Measurements from ENCODE around the gene MCF2L2. TPM values are rescaled to one million over a fixed set of nuclear protein-coding genes. Genes with fewer than 3 reads are reported as not detected.

MCF2L2 gene
- polyA plus RNA-seq, 1 experiment = 0.11 TPM

GRCh38 chr3:183249006-183249718 lies 179.3 kb downstream of the MCF2L2 start:
- TF ChIP-seq CTCF (IDR thresholded peaks at IDR 0.05; ENCODE audit: insufficient read depth, low read depth, low read length) = no peak
- H3K4me3 ChIP-seq (ENCODE audit: low read depth, low read length) = no peak overlapping the region
- no peaks in the 10 kb centered on the region for H3K36me3 ChIP-seq (ENCODE audit: control insufficient read depth, insufficient read depth, low read length)
- POLR2A ChIA-PET = no interaction called here
- CTCF ChIA-PET = no interaction called here
- peaks cover 12% of the 10 kb centered on the region for H3K27me3 ChIP-seq (ENCODE audit: control insufficient read depth, insufficient read depth, low read length)
- no peak for DNase-seq (ENCODE audit: low read depth)

- POLR2A ChIA-PET = no interaction called here
- no peak for DNase-seq (ENCODE audit: low read depth)
- TF ChIP-seq CTCF (IDR thresholded peaks at IDR 0.05; ENCODE audit: insufficient read depth, low read depth, low read length) = no peak
- H3K4me3 ChIP-seq (ENCODE audit: low read depth, low read length) = no peak overlapping the region
- CTCF ChIA-PET = no interaction called here
- H3K27me3 ChIP-seq (ENCODE audit: control insufficient read depth, insufficient read depth, low read length) = peaks cover 9% of the 10 kb centered on the region
- no peaks in the 10 kb centered on the region for H3K36me3 ChIP-seq (ENCODE audit: control insufficient read depth, insufficient read depth, low read length)
These were observed 181.3 kb downstream of the MCF2L2 start for GRCh38 chr3:183247011-183247589.

- no peaks in the 10 kb centered on the region for H3K36me3 ChIP-seq (ENCODE audit: control insufficient read depth, insufficient read depth, low read length)
- DNase-seq (ENCODE audit: low read depth) = no peak
- CTCF ChIA-PET = no interaction called here
- no peak overlapping the region for H3K4me3 ChIP-seq (ENCODE audit: low read depth, low read length)
- no peak for TF ChIP-seq CTCF (IDR thresholded peaks at IDR 0.05; ENCODE audit: insufficient read depth, low read depth, low read length)
- POLR2A ChIA-PET = no interaction called here
- H3K27me3 ChIP-seq (ENCODE audit: control insufficient read depth, insufficient read depth, low read length) = peaks cover 3% of the 10 kb centered on the region
These were observed 183.4 kb downstream of the MCF2L2 start for GRCh38 chr3:183244981-183245476.

GRCh38 chr3:183244219-183244618 lies 184.2 kb downstream of the MCF2L2 start:
- no peak for TF ChIP-seq CTCF (IDR thresholded peaks at IDR 0.05; ENCODE audit: insufficient read depth, low read depth, low read length)
- no peak overlapping the region for H3K4me3 ChIP-seq (ENCODE audit: low read depth, low read length)
- no peak for DNase-seq (ENCODE audit: low read depth)
- POLR2A ChIA-PET = no interaction called here
- no peaks in the 10 kb centered on the region for H3K36me3 ChIP-seq (ENCODE audit: control insufficient read depth, insufficient read depth, low read length)
- peaks cover under 1% of the 10 kb centered on the region for H3K27me3 ChIP-seq (ENCODE audit: control insufficient read depth, insufficient read depth, low read length)
- CTCF ChIA-PET = no interaction called here

- POLR2A ChIA-PET = no interaction called here
- DNase-seq (ENCODE audit: low read depth) = no peak
- CTCF ChIA-PET = no interaction called here
- H3K36me3 ChIP-seq (ENCODE audit: control insufficient read depth, insufficient read depth, low read length) = no peaks in the 10 kb centered on the region
- H3K27me3 ChIP-seq (ENCODE audit: control insufficient read depth, insufficient read depth, low read length) = no peaks in the 10 kb centered on the region; the same call in 1 of the 2 replicates
- no peak for TF ChIP-seq CTCF (IDR thresholded peaks at IDR 0.05; ENCODE audit: insufficient read depth, low read depth, low read length)
- H3K4me3 ChIP-seq (ENCODE audit: low read depth, low read length) = no peak overlapping the region
These were observed 186.0 kb downstream of the MCF2L2 start for GRCh38 chr3:183242431-183242830.

All from BJ (cell line).